HepG2 (cell line): ENCODE data around the gene NDST1. TPM values are rescaled to one million over a fixed set of nuclear protein-coding genes. Genes with fewer than 3 reads are reported as not detected.

Experiments used
- ATAC-seq: fragments of 200-7000 bp; cut with Tn5 transposase; 3 replicates; pipeline ENCODE4 v1.9.1; 2020; ENCODE audit warnings: mild to moderate bottlenecking, moderate library complexity
- BruUV-seq: library from RNA; stranded (reverse); fragments of 400-500 nt; replicated peaks from 2 replicates; lab custom pipeline; 2021; lab: Mats Ljungman, UMichigan
- CTCF ChIA-PET: fragments of 300-600 bp; formaldehyde crosslinking; extraction: SDS; loops from one replicate; lab custom pipeline; 2021; ENCODE audit warnings: low total read pairs, inconsistent platforms, low intra/inter-chr PET ratio; lab: Yijun Ruan, JAX
- POLR2A ChIA-PET: fragments of 350-600 bp; sonication (Branson Sonifier 250); formaldehyde crosslinking; loops from one replicate; lab custom pipeline; 2020; ENCODE audit warnings: antibody characterized with exemption, inconsistent platforms; lab: Yijun Ruan, JAX
- DNase-seq: peaks from one replicate; pipeline ENCODE4 v3.0.0-alpha.2; 2015; ENCODE audit warnings: low spot score
- FAIRE-seq: peaks from 3 replicates; lab custom pipeline; 2011; peaks lifted over from hg19 to GRCh38; lab: Jason Lieb, UNC
- H2AFZ ChIP-seq: one replicate; pipeline ENCODE4 v1.6.1; 2011; ENCODE audit warnings: low read length, inconsistent platforms
- H3K27ac ChIP-seq: fragments of 300-600 bp; 3 replicates; pipeline ENCODE4 v1.8.0; 2011; ENCODE audit warnings: mixed run types, mild to moderate bottlenecking, mixed read lengths, low read length, inconsistent platforms; ENCODE audit not compliant: insufficient read depth; ENCODE audit errors: extremely low read length
- H3K27me3 ChIP-seq, 2 experiments: fragments of 200-600 bp in 1 of 2; 2 replicates in 1 of 2; 3 replicates in 1 of 2; pipeline versions ENCODE4 v1.6.0 to v1.8.0; 2011; ENCODE audit warnings: low read length in 2 of 2, mild to moderate bottlenecking in 2 of 2, moderate library complexity in 2 of 2, inconsistent platforms in 1 of 2; ENCODE audit not compliant: insufficient read depth in 2 of 2, control insufficient read depth in 1 of 2
- H3K36me3 ChIP-seq, 2 experiments: fragments of 200-600 bp in 1 of 2; replicated peaks in 1 of 2; 2 replicates in 1 of 2; 3 replicates in 1 of 2; pipeline versions ENCODE4 v1.5.1 to v1.8.0; 2011; ENCODE audit warnings: low read length in 2 of 2, inconsistent platforms in 1 of 2; ENCODE audit not compliant: insufficient read depth in 2 of 2, control insufficient read depth in 1 of 2
- H3K4me1 ChIP-seq: 2 replicates; pipeline ENCODE4 v1.5.1; 2012; ENCODE audit warnings: low read length, inconsistent platforms; ENCODE audit not compliant: insufficient read depth
- H3K4me2 ChIP-seq: 2 replicates; pipeline ENCODE4 v1.6.0; 2011; ENCODE audit warnings: low read depth, low read length, inconsistent platforms
- H3K4me3 ChIP-seq, 3 experiments: fragments of 200-600 bp in 1 of 3; sonication (generic), shearing (Covaris generic) in 1 of 3; replicated peaks in 1 of 3; 2 replicates each; pipeline ENCODE4 v1.5.1; 2011 to 2016; ENCODE audit warnings: low read length in 3 of 3, inconsistent platforms in 2 of 3, low read depth in 2 of 3, mild to moderate bottlenecking in 2 of 3, control low read depth in 1 of 3, mixed read lengths in 1 of 3; ENCODE audit not compliant: insufficient read depth in 1 of 3
- H3K79me2 ChIP-seq: one replicate; pipeline ENCODE4 v1.6.1; 2011; ENCODE audit warnings: low read length, inconsistent platforms; ENCODE audit not compliant: insufficient read depth
- H3K9ac ChIP-seq: 2 replicates; pipeline ENCODE4 v1.6.0; 2011; ENCODE audit warnings: mild to moderate bottlenecking, low read depth, low read length, inconsistent platforms; ENCODE audit not compliant: insufficient read depth
- H3K9me3 ChIP-seq: 2 replicates; pipeline ENCODE4 v1.5.1; 2012; ENCODE audit warnings: mild to moderate bottlenecking, low read length
- H4K20me1 ChIP-seq: 2 replicates; pipeline ENCODE4 v1.6.0; 2011; ENCODE audit warnings: inconsistent platforms, mild to moderate bottlenecking, low read length, moderate library complexity; ENCODE audit not compliant: insufficient read depth
- MXD4 ChIP-seq: IDR thresholded peaks from 2 replicates; pipeline ENCODE4 v1.6.1; 2016; ENCODE audit warnings: mild to moderate bottlenecking, missing biosample characterization, missing genetic modification reagents
- SNAI1 ChIP-seq: sonication (generic); formaldehyde crosslinking; IDR thresholded peaks from 2 replicates; pipeline ENCODE4 v1.5.0; 2020; ENCODE audit warnings: mild to moderate bottlenecking, missing genetic modification reagents, borderline replicate concordance
- SOX6 ChIP-seq, 2 experiments: fragments of 450-650 bp in 1 of 2; sonication (generic) in 1 of 2; formaldehyde crosslinking in 1 of 2; IDR thresholded peaks; 2 replicates each; pipeline versions ENCODE4 v1.4.0 to v1.6.1; 2017 to 2020; ENCODE audit warnings: antibody characterized with exemption in 1 of 2, mild to moderate bottlenecking in 1 of 2, missing genetic modification reagents in 1 of 2
- SP140L ChIP-seq: sonication (generic); formaldehyde crosslinking; IDR thresholded peaks from 2 replicates; pipeline ENCODE4 v1.4.0; 2020; ENCODE audit warnings: missing genetic modification reagents, borderline replicate concordance
- ZNF3 ChIP-seq: IDR thresholded peaks from 2 replicates; pipeline ENCODE4 v1.7.0; 2017; ENCODE audit warnings: inconsistent platforms
- ZNF326 ChIP-seq: sonication (generic); formaldehyde crosslinking; IDR thresholded peaks from 2 replicates; pipeline ENCODE4 v1.4.0; 2020; ENCODE audit warnings: missing genetic modification reagents, borderline replicate concordance
- ZNF558 ChIP-seq: sonication (generic); formaldehyde crosslinking; IDR thresholded peaks from 2 replicates; pipeline ENCODE4 v1.9.0; 2022; ENCODE audit warnings: mild to moderate bottlenecking, missing genetic modification reagents, borderline replicate concordance
- ZNF629 ChIP-seq: sonication (generic); formaldehyde crosslinking; conservative IDR thresholded peaks from 2 replicates; pipeline ENCODE4 v1.5.0; 2020; ENCODE audit warnings: missing genetic modification reagents
- ZNF709 ChIP-seq: sonication (generic); formaldehyde crosslinking; IDR thresholded peaks from 2 replicates; pipeline ENCODE4 v1.5.0; 2020; ENCODE audit warnings: mild to moderate bottlenecking, missing genetic modification reagents
- ZSCAN29 ChIP-seq: sonication (generic); formaldehyde crosslinking; conservative IDR thresholded peaks from 2 replicates; pipeline ENCODE4 v1.4.0; 2020; ENCODE audit warnings: mild to moderate bottlenecking, missing genetic modification reagents
- WGBS: methylation state at CpG from one replicate; pipeline ENCODE4 v1.1.6; 2017; ENCODE audit warnings: low lambda C conversion rate; 5-methylcytosine and 5-hydroxymethylcytosine counted together
- in situ Hi-C: cut with HindIII; loops from 2 replicates; pipeline ENCODE4 v1.10.0; 2017; ENCODE audit warnings: low pct_unique_long_range_greater_than_20kb; ENCODE audit not compliant: extremely low pct_ligation_motif_present
- intact Hi-C: fragments of 100-400 bp; cut with micrococcal nuclease; formaldehyde crosslinking; loops from one replicate; pipeline ENCODE4 v1.10.0; 2022; ENCODE audit not compliant: unreplicated experiment
- polyA plus RNA-seq, 8 experiments: library from polyadenylated mRNA; depleted of rRNA in 3 of 8; stranded (reverse) in 7 of 8; unstranded in 1 of 8; fragments of >200 nt; fragmentation: Illumina TruSeq in 4 of 8; extraction: Trizol in 4 of 8; gene quantifications; 2 replicates each; pipeline versions ENCODE4 v1.2.1 to v1.2.3, GENCODE V29; 2011 to 2016; ENCODE audit warnings: low read depth in 4 of 8, missing spikeins in 1 of 8, mixed read lengths in 1 of 8; ENCODE audit not compliant: insufficient read depth in 1 of 8
- total RNA-seq, 5 experiments: library from RNA; depleted of rRNA; stranded (reverse); fragments of >200 nt; fragmentation: Illumina TruSeq; extraction: Trizol; gene quantifications; 2 replicates each; pipeline ENCODE4 v1.2.3, GENCODE V29; 2016; ENCODE audit warnings: low read depth in 1 of 5
- TF ChIP-seq, protein P1 (sequence below): sonication (generic); formaldehyde crosslinking; IDR thresholded peaks from 2 replicates; pipeline ENCODE4 v1.5.1; 2020; ENCODE audit warnings: mild to moderate bottlenecking, missing genetic modification reagents, moderate library complexity
- TF ChIP-seq, protein P2 (sequence below): sonication (generic); formaldehyde crosslinking; IDR thresholded peaks from 2 replicates; pipeline ENCODE4 v1.4.0; 2020; ENCODE audit warnings: missing genetic modification reagents
- TF ChIP-seq, protein P3 (sequence below): sonication (generic); formaldehyde crosslinking; IDR thresholded peaks from 2 replicates; pipeline ENCODE4 v1.4.0; 2020; ENCODE audit warnings: missing genetic modification reagents, borderline replicate concordance

The NDST1 gene
- total and polyA plus RNA-seq, 2 of the 13 experiments (the other 11 are each of a cell fraction or from before 2014, with no cell fraction given) = 23.8 to 26.2 TPM

DNA sequence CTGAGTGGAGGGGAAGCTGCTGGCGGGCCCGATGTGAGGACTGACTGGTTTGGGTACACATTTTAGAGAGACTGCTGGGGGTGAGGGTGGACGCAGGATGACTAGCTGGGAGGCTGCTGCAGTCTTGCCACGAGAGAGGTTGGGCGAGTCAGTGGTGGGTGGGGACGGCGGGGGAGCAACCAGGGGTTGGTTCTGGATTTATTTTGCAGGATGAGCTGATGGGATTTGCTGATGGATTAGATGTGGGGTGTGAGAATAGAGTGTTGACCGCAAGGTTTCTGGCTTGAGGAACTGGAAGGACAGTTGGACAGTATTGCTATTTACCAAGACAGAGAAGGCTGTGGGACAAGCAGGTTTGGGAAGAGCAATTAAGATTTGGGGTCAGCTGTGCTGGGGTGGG lies 5.8 kb upstream of the NDST1 start:
- peaks cover 67% of the 10 kb centered on the region for H4K20me1 ChIP-seq
- H2AFZ ChIP-seq = no peak overlapping the region
- H3K9ac ChIP-seq = no peak overlapping the region
- no peak overlapping the region for H3K4me3 ChIP-seq
- POLR2A ChIA-PET = interaction anchor here (1.0 kb wide), 1 partner anchor 9 kb away, joined by 3 read pairs; no protein-coding TSS in a partner anchor
- TF ChIP-seq MXD4 (CRISPR knock-in tag) (no peak), ZSCAN29 (no peak)
- TF ChIP-seq, protein P1, sequence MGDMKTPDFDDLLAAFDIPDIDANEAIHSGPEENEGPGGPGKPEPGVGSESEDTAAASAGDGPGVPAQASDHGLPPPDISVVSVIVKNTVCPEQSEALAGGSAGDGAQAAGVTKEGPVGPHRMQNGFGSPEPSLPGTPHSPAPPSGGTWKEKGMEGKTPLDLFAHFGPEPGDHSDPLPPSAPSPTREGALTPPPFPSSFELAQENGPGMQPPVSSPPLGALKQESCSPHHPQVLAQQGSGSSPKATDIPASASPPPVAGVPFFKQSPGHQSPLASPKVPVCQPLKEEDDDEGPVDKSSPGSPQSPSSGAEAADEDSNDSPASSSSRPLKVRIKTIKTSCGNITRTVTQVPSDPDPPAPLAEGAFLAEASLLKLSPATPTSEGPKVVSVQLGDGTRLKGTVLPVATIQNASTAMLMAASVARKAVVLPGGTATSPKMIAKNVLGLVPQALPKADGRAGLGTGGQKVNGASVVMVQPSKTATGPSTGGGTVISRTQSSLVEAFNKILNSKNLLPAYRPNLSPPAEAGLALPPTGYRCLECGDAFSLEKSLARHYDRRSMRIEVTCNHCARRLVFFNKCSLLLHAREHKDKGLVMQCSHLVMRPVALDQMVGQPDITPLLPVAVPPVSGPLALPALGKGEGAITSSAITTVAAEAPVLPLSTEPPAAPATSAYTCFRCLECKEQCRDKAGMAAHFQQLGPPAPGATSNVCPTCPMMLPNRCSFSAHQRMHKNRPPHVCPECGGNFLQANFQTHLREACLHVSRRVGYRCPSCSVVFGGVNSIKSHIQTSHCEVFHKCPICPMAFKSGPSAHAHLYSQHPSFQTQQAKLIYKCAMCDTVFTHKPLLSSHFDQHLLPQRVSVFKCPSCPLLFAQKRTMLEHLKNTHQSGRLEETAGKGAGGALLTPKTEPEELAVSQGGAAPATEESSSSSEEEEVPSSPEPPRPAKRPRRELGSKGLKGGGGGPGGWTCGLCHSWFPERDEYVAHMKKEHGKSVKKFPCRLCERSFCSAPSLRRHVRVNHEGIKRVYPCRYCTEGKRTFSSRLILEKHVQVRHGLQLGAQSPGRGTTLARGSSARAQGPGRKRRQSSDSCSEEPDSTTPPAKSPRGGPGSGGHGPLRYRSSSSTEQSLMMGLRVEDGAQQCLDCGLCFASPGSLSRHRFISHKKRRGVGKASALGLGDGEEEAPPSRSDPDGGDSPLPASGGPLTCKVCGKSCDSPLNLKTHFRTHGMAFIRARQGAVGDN (CRISPR knock-in tag) = 0 out of 2 replicates have a peak, but pooled peaks have one; percentile 5
- TF ChIP-seq, all 625 proteins: peak for 1
- BruUV-seq = no TSS peak
- no peak for DNase-seq
- CTCF ChIA-PET = no interaction called here
- H3K4me2 ChIP-seq = no peak overlapping the region
- H3K9me3 ChIP-seq = no peaks in the 10 kb centered on the region
- WGBS = 81% methylated on average over 8 of the region's 8 CpGs
- intact Hi-C loops = loop anchor here (5.0 kb wide), 1 partner anchor 40 kb away; no protein-coding TSS in a partner anchor
- H3K79me2 ChIP-seq = peaks cover 92% of the 10 kb centered on the region
- in situ Hi-C loops = no loop called here
- H3K36me3 ChIP-seq = peaks cover 2 to 33% of the 10 kb centered on the region in 2 experiments; a peak in 4 of 5 replicates
- H3K27me3 ChIP-seq = no peaks in the 10 kb centered on the region
- no peak for FAIRE-seq
- ATAC-seq = no peak
- peaks cover 99% of the 10 kb centered on the region for H3K4me1 ChIP-seq
- no peak overlapping the region for H3K27ac ChIP-seq

DNA sequence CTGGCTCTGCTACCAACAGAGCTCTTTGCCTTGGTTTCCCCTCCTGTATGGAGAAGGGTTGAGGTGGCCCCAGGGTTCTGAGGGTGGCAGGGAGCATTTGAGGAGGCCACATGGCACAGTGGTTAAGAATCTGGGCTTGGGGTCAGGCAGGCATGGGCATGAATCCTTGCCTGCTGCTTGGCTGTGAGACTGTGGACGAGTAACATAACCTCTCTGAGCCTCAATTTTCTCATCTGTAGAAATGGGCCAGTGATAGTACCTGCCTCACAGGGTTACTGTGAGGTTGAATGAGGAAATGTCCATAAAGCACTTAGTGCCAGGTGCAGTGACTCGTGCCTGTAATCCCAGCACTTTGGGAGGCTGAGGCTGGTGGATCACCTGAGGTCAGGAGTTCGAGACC lies 5.1 kb upstream of the NDST1 start:
- WGBS = 100% methylated on average over 2 of the region's 3 CpGs
- Histone ChIP-seq H4K20me1 (peaks cover 60% of the 10 kb centered on the region), H3K9me3 (no peaks in the 10 kb centered on the region), H3K4me1 (peaks cover 99% of the 10 kb centered on the region), H2AFZ (no peak overlapping the region), H3K36me3 (peaks cover 2 to 26% of the 10 kb centered on the region in 2 experiments; a peak in 4 of 5 replicates), H3K27ac (no peak overlapping the region), H3K27me3 (no peaks in the 10 kb centered on the region), H3K4me2 (no peak overlapping the region), H3K79me2 (peaks cover 92% of the 10 kb centered on the region), H3K4me3 (no peak overlapping the region), H3K9ac (no peak overlapping the region)
- in situ Hi-C loops (no loop called here), intact Hi-C loops (loop anchor here (5.0 kb wide), 1 partner anchor 39 kb away; no protein-coding TSS in a partner anchor)
- BruUV-seq = no TSS peak
- no peak for FAIRE-seq
- CTCF ChIA-PET = no interaction called here
- no peak for ATAC-seq
- DNase-seq = no peak
- POLR2A ChIA-PET = no interaction called here
- TF ChIP-seq ZNF326 (CRISPR knock-in tag) = no peak
- TF ChIP-seq ZNF3 (CRISPR knock-in tag) = 0 out of 2 replicates have a peak, but pooled peaks have one; percentile 49
- TF ChIP-seq, protein P2, sequence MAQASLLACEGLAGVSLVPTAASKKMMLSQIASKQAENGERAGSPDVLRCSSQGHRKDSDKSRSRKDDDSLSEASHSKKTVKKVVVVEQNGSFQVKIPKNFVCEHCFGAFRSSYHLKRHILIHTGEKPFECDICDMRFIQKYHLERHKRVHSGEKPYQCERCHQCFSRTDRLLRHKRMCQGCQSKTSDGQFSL (CRISPR knock-in tag) = no peak
- TF ChIP-seq, protein P3, sequence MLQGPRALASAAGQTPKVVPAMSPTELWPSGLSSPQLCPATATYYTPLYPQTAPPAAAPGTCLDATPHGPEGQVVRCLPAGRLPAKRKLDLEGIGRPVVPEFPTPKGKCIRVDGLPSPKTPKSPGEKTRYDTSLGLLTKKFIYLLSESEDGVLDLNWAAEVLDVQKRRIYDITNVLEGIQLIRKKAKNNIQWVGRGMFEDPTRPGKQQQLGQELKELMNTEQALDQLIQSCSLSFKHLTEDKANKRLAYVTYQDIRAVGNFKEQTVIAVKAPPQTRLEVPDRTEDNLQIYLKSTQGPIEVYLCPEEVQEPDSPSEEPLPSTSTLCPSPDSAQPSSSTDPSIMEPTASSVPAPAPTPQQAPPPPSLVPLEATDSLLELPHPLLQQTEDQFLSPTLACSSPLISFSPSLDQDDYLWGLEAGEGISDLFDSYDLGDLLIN (CRISPR knock-in tag) = no peak
- no peak for TF ChIP-seq SOX6 (IDR thresholded peaks at IDR 0.05)
- no peak for TF ChIP-seq SOX6 (CRISPR knock-in tag; IDR thresholded peaks at IDR 0.05)
- no peak for TF ChIP-seq ZNF558 (CRISPR knock-in tag)
- no peak for TF ChIP-seq SNAI1 (CRISPR knock-in tag)
- no peak for TF ChIP-seq ZNF709
- no peak for TF ChIP-seq SP140L (CRISPR knock-in tag)
- TF ChIP-seq ZNF629 (CRISPR knock-in tag) = peak; percentile 88
